ENCODE data around the gene CALN1.

DNA sequence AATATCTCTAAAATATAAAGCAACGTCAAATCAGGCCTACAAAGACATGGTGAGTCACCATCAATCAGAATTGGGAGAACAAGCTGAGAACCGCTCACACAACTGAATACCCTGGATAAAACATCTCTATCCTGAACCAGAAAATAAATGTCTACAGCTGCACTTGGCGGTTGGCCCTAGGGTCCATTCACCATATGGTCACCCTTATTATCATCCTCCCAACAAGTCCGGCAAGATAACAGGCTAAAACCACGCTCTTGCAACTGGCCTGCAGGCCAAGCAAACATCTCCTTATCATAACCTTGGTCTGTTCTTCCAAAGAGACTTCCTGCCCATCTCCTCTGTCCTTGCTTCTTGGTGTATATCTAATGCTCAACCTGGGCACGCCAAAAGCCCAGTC is 310.7 kb downstream of the CALN1 start:
- TF ChIP-seq MAFK (IDR thresholded peaks at IDR 0.05; ENCODE audit: low read length): no peak
- TF ChIP-seq CBFA2T2 (conservative IDR thresholded peaks at IDR 0.05): peak; percentile 86
- 0 out of 2 replicates have a peak, but pooled peaks have one; percentile 40 for TF ChIP-seq HDAC2 (IDR thresholded peaks at IDR 0.05)
